Memory B cell (primary cell): ENCODE results near the gene PTPRD.

Experiments used
- ATAC-seq: fragments of 150-1000 bp; cut with Tn5 transposase; 2 replicates; pipeline ENCODE4 v1.10.0; 2021; ENCODE audit warnings: low read depth, mild to moderate bottlenecking, moderate library complexity
- DNase-seq, 2 donors: peaks; one replicate each; pipeline ENCODE4 v3.0.0; 2022; ENCODE audit warnings: low spot score in 2 of 2
- H3K27ac Mint-ChIP-seq: one replicate; pipeline ENCODE4 v1.8.0; 2022; ENCODE audit warnings: mild to moderate bottlenecking, moderate library complexity, mixed read lengths
- H3K27me3 Mint-ChIP-seq: one replicate; pipeline ENCODE4 v1.8.0; 2022; ENCODE audit warnings: mixed read lengths
- H3K36me3 Mint-ChIP-seq: one replicate; pipeline ENCODE4 v1.8.0; 2022; ENCODE audit warnings: mild to moderate bottlenecking, mixed read lengths
- H3K4me1 Mint-ChIP-seq: one replicate; pipeline ENCODE4 v1.8.0; 2022; ENCODE audit warnings: mixed read lengths
- H3K4me3 Mint-ChIP-seq: one replicate; pipeline ENCODE4 v1.8.0; 2022; ENCODE audit warnings: mild to moderate bottlenecking, moderate library complexity, mixed read lengths
- H3K9me3 Mint-ChIP-seq: one replicate; pipeline ENCODE4 v1.8.0; 2022; ENCODE audit warnings: mixed read lengths

PTPRD gene

DNA sequence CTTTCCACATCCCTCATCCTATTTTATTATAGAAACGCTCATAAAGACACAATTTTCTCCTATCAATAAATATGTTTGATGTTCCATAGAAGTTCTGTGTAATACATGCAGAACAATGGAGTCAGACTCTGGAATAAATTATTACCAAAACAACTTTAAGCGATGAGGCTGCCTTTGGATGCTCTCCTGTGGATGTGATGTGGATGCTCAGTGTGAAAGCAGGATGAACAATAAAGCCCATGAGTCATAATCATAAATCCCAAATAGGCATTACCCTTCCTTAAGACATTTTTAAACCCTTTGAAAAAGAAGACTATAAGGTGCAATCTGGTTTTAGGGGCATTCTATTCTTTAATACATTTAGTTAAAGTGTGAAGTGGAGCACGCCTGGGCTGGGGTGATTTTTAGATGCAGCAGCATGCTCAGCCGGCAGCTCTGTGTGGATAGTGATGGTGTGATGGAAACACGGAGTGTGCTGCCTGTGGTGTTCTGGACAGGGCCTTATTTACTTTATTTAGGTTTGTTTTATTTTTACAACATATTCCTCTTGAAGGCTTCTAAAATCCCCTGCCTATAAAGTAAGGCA is 991.4 kb downstream of the PTPRD start:
- Mint-ChIP-seq H3K4me3 (no peak overlapping the region), H3K4me1 (no peaks in the 10 kb centered on the region), H3K27ac (no peak overlapping the region), H3K36me3 (no peaks in the 10 kb centered on the region), H3K9me3 (no peaks in the 10 kb centered on the region), H3K27me3 (no peaks in the 10 kb centered on the region)
- DNase-seq (no peak), ATAC-seq (no peak)

DNA sequence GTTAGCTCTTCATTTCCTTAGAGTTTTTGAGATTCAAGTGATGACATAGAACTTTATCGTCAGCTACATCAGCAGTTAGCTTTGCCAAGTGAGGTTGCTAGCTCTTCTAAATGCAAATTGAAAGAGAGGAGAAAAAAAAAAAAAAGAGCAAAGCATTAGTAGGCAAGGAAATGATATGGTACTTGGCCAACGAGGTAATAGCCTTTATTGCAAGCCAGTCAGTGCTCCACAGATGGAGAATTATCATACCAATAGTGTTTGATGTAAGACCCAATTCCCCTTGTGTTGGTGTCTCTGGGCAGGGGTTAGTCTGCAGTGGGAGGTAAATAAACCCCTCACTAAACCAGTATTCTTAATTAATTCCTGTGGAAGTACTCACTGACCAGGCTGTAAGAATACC is 992.1 kb downstream of the PTPRD start:
- no peaks in the 10 kb centered on the region for H3K9me3 Mint-ChIP-seq
- H3K27me3 Mint-ChIP-seq, result no peaks in the 10 kb centered on the region
- no peak overlapping the region for H3K27ac Mint-ChIP-seq
- H3K4me1 Mint-ChIP-seq, result no peaks in the 10 kb centered on the region
- ATAC-seq (no peak), DNase-seq (no peak)
- no peak overlapping the region for H3K4me3 Mint-ChIP-seq
- no peaks in the 10 kb centered on the region for H3K36me3 Mint-ChIP-seq

DNA sequence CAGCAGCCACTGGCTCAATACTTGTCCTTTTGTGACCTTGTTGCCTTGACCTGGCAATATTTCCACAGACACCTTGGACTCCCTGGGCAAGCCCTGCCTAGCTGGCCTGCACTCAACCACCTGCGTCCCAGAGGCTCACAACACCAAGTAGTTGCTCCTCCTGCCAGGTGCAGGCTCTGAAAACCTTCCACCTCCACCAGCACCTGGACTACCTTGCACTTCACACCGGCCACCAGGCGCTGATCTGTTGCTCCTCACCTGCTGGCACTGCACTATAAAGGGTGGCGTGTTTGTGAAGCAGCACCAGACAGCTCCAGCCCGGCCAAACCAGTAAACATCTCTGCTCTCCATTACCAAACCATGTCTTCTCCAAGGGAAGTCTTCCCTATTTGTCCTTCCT is 997.7 kb downstream of the PTPRD start:
- H3K9me3 Mint-ChIP-seq, result no peaks in the 10 kb centered on the region
- DNase-seq (no peak), ATAC-seq (no peak)
- H3K27me3 Mint-ChIP-seq, result no peaks in the 10 kb centered on the region
- H3K4me1 Mint-ChIP-seq, result peaks cover 11% of the 10 kb centered on the region
- H3K4me3 Mint-ChIP-seq, result no peak overlapping the region
- H3K36me3 Mint-ChIP-seq, result no peaks in the 10 kb centered on the region
- no peak overlapping the region for H3K27ac Mint-ChIP-seq

DNA sequence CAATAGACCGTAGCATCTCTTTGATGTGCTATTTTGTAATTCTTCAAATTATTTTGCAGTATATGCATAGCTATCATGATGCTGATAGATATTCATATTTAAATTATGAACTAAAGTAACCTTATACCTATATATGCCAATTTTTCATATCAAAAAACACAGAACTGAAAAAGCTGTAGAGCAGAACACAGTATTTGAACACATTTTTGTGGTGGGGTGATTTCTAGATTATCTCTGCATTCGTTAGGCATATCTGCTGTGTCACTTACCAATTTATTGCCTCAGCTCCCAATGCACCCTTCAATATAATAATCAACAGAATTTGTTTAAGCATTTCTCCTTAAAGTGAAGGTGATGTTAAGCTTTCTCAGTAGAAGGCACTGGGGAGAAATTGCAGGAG is 998.2 kb downstream of the PTPRD start:
- Mint-ChIP-seq H3K36me3 (no peaks in the 10 kb centered on the region), H3K4me3 (no peak overlapping the region), H3K27ac (no peak overlapping the region), H3K9me3 (no peaks in the 10 kb centered on the region), H3K4me1 (peaks cover 11% of the 10 kb centered on the region), H3K27me3 (no peaks in the 10 kb centered on the region)
- no peak for DNase-seq
- ATAC-seq, result no peak

DNA sequence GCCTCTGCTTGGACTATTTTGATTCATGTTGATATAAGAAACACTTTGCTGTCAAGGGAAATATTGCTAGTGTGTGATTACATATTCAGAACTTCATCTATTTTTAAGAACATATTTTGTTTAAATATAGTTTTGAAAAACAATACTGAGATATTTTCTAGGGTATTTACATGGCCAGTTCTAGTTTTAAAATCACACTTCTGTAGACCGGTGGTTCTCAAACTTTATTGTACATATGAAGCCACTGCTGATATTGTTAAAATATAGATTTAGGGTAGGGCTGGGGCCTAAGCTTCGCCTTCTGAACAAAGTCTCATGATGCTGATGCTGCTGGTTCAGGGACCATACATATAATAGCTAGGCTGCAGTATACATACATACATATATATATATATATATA is 1000.0 kb downstream of the PTPRD start:
- peaks cover 11% of the 10 kb centered on the region for H3K4me1 Mint-ChIP-seq
- DNase-seq (no peak), ATAC-seq (no peak)
- no peaks in the 10 kb centered on the region for H3K36me3 Mint-ChIP-seq
- H3K27me3 Mint-ChIP-seq, result no peaks in the 10 kb centered on the region
- no peak overlapping the region for H3K27ac Mint-ChIP-seq
- H3K4me3 Mint-ChIP-seq, result no peak overlapping the region
- no peaks in the 10 kb centered on the region for H3K9me3 Mint-ChIP-seq

DNA sequence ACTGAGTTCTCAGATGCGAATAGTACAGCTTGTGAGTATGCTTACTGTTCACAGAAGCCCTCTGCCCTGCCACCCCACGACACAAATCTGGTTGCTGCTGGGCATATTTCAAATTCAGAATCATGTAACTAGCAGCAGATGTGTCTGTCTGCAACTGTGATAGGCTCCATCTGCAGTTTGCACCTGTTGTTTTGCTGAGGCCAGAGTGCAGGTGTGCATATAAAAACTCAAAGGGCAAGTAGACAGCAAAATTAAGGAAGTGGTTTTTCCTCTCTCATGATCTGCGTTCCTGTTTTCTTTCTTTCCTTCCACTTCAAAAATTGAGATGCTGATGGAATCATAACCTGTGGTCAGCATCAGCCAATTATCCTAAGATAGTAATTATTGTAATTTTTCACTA is 1000.5 kb downstream of the PTPRD start:
- peak overlapping the region; percentile 14 for H3K27ac Mint-ChIP-seq
- H3K27me3 Mint-ChIP-seq, result no peaks in the 10 kb centered on the region
- H3K36me3 Mint-ChIP-seq, result no peaks in the 10 kb centered on the region
- H3K4me3 Mint-ChIP-seq, result peak overlapping the region; percentile 14
- H3K9me3 Mint-ChIP-seq, result no peaks in the 10 kb centered on the region
- peaks cover 11% of the 10 kb centered on the region for H3K4me1 Mint-ChIP-seq
- DNase-seq (peak; percentile 1 to 11), ATAC-seq (peak; percentile 86)

DNA sequence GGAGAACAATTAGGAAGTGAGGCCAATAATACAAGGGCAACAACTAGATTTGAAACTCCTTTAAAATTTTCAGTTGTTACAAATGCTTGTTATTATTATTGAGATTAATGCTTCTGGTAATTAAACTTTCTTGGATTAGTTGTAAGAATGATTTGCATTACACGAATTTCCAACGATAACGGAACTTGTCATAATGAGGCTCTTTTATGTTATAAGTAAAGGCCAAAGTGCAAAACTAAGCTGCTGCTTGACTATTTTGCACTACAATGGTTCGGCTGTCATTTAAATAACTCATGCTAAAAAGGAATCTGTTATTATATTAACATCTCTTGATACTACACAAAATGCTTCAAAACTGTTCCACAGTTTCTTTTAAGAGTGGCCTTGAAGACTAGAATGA is 1007.1 kb downstream of the PTPRD start:
- no peak overlapping the region for H3K27ac Mint-ChIP-seq
- no peaks in the 10 kb centered on the region for H3K27me3 Mint-ChIP-seq
- ATAC-seq (no peak), DNase-seq (no peak)
- no peaks in the 10 kb centered on the region for H3K36me3 Mint-ChIP-seq
- no peaks in the 10 kb centered on the region for H3K9me3 Mint-ChIP-seq
- H3K4me1 Mint-ChIP-seq, result no peaks in the 10 kb centered on the region
- no peak overlapping the region for H3K4me3 Mint-ChIP-seq

DNA sequence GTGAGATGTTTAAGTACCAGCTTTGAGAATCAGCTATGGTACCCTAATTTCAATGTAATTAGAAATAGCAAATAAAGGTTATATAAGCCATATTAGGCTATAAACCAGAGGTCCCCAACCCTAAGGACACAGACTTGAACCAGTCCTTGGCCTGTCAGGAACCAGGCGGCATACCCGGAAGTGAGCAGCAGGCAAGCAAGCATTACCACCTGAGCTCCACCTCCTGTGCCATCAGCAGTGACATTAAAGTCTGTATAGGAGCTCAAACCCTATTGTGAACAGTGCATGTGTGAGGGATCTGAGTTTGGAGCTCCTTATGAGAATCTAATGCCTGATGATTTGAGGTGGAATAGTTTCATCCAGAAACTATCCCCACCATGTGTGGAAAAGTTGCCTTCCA is 1009.5 kb downstream of the PTPRD start:
- Mint-ChIP-seq H3K4me3 (no peak overlapping the region), H3K4me1 (no peaks in the 10 kb centered on the region), H3K27me3 (no peaks in the 10 kb centered on the region), H3K9me3 (no peaks in the 10 kb centered on the region), H3K36me3 (no peaks in the 10 kb centered on the region), H3K27ac (no peak overlapping the region)
- DNase-seq (no peak), ATAC-seq (no peak)

DNA sequence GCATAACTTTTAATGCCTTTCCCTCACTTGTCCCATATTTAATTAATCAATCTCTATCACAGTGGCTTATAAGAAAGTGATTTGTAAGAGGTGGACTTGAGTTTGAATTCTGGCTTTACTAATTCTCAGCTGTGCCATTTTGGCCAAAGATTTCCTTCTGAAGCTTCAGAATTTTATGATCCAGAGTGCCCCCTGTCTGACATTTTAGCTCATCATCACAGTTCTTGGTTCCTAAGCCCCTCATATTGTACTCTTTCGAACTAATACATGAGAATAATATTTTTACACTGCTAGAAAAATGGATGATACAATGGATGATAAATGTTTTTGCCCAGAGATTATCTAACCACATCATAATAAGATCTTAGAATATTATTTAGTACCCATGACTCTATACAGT is 1014.1 kb downstream of the PTPRD start:
- Mint-ChIP-seq H3K36me3 (no peaks in the 10 kb centered on the region), H3K27ac (no peak overlapping the region), H3K4me1 (no peaks in the 10 kb centered on the region), H3K27me3 (no peaks in the 10 kb centered on the region), H3K4me3 (no peak overlapping the region), H3K9me3 (no peaks in the 10 kb centered on the region)
- DNase-seq, result no peak
- ATAC-seq, result no peak

DNA sequence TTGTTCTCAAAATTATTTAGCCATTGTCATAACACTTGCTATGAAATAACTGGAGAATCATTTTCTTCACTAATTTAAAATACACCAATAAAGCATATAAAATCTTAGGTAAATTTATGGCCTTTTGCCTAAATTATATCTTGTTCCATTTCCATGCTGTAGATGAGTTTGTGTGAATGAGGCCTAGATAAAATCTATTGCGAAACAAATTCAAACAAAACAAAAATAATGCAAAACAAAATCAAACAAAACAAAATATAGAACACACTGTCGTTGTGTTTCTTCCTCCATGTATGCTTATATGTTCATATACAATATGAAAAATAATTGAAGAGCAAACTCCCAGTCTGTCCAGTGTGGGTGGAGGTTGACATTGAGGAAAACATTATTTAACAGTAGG is 1020.7 kb downstream of the PTPRD start:
- H3K4me1 Mint-ChIP-seq, result no peaks in the 10 kb centered on the region
- H3K9me3 Mint-ChIP-seq, result no peaks in the 10 kb centered on the region
- DNase-seq, result no peak
- H3K36me3 Mint-ChIP-seq, result no peaks in the 10 kb centered on the region
- H3K4me3 Mint-ChIP-seq, result no peak overlapping the region
- ATAC-seq, result no peak
- peaks cover 3% of the 10 kb centered on the region for H3K27me3 Mint-ChIP-seq
- no peak overlapping the region for H3K27ac Mint-ChIP-seq

DNA sequence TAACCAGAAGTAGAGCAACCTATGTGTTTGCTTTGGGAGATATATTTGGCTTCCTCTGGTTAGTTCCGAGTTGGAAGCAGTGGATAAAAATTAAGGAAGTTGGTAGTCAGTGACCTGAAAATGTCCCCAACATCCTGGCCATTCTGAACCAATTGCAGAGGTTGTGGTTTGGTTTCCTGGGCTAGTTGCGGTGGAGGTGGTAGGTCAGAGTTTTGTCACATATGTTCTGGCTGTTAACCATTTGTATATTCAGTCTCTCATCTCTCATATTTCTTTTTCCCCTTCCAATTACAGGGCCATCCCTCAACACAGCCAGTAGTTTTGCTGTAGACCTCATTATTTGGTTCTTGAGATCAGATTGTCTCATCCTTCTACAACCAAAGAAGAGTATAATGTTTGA is 1026.9 kb downstream of the PTPRD start:
- no peak overlapping the region for H3K4me3 Mint-ChIP-seq
- DNase-seq (no peak), ATAC-seq (no peak)
- peaks cover 1% of the 10 kb centered on the region for H3K27me3 Mint-ChIP-seq
- no peaks in the 10 kb centered on the region for H3K9me3 Mint-ChIP-seq
- no peaks in the 10 kb centered on the region for H3K4me1 Mint-ChIP-seq
- H3K36me3 Mint-ChIP-seq, result no peaks in the 10 kb centered on the region
- no peak overlapping the region for H3K27ac Mint-ChIP-seq

DNA sequence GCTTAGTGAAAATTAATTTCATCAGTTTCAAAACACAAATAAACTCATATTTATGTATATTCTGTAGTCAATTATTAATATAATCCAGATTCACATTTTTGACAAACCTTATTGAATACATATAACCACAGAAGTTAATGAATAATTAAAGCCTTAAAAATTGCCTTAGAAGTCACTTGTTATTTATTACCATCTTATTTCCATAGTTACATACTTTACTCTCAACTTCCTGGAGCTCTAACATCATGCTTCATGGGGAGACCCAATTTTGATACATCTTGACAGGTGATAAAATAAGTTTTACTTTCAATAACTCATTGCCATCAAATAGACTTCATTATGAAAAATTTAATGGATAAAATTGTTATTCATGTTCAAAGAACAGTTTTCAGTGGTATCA is 1038.7 kb downstream of the PTPRD start:
- no peaks in the 10 kb centered on the region for H3K27me3 Mint-ChIP-seq
- H3K4me1 Mint-ChIP-seq, result no peaks in the 10 kb centered on the region
- DNase-seq (no peak), ATAC-seq (no peak)
- no peaks in the 10 kb centered on the region for H3K9me3 Mint-ChIP-seq
- H3K4me3 Mint-ChIP-seq, result no peak overlapping the region
- H3K36me3 Mint-ChIP-seq, result no peaks in the 10 kb centered on the region
- no peak overlapping the region for H3K27ac Mint-ChIP-seq

DNA sequence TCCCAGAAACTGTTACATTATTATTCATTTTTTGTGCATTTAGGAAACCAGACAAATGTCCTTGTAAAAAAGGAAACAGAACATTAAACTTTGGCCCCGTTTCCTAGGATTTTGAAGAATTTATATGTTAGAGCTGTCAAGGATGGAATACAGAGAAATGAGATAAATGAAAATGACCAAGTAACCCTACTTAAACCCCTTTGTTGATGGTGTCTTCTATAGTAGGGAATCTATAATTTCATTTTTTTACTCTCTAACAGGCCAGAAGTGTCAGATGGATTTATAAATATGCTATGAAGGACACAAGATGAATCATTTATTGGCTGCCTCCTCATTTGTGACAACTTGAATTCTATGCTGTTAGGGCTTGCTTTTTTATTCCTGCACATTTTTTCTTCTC is 1047.1 kb downstream of the PTPRD start:
- no peak overlapping the region for H3K4me3 Mint-ChIP-seq
- H3K4me1 Mint-ChIP-seq, result no peaks in the 10 kb centered on the region
- no peak overlapping the region for H3K27ac Mint-ChIP-seq
- DNase-seq (no peak), ATAC-seq (no peak)
- H3K9me3 Mint-ChIP-seq, result no peaks in the 10 kb centered on the region
- no peaks in the 10 kb centered on the region for H3K36me3 Mint-ChIP-seq
- H3K27me3 Mint-ChIP-seq, result no peaks in the 10 kb centered on the region

DNA sequence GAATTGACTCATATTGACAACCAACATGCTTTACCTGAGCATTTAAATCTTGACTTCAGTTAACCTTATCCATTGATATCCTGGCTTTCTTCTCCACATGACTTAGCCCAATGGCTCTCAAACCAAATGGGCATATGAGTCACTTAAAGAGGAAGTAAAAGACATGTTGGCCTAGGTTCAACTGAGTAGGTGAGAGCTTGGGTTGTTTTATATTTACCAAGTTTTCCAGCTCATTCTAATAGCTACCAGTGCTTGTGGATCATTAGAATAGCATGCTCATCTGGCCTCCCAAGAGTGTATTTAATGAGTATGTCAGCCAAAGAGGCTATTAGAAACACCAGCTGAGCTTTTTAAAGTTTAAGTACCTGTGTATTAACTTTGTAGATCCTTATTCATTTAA is 1049.0 kb downstream of the PTPRD start:
- ATAC-seq, result no peak
- Mint-ChIP-seq H3K9me3 (no peaks in the 10 kb centered on the region), H3K4me3 (no peak overlapping the region), H3K27ac (no peak overlapping the region), H3K4me1 (no peaks in the 10 kb centered on the region), H3K36me3 (no peaks in the 10 kb centered on the region), H3K27me3 (no peaks in the 10 kb centered on the region)
- no peak for DNase-seq

DNA sequence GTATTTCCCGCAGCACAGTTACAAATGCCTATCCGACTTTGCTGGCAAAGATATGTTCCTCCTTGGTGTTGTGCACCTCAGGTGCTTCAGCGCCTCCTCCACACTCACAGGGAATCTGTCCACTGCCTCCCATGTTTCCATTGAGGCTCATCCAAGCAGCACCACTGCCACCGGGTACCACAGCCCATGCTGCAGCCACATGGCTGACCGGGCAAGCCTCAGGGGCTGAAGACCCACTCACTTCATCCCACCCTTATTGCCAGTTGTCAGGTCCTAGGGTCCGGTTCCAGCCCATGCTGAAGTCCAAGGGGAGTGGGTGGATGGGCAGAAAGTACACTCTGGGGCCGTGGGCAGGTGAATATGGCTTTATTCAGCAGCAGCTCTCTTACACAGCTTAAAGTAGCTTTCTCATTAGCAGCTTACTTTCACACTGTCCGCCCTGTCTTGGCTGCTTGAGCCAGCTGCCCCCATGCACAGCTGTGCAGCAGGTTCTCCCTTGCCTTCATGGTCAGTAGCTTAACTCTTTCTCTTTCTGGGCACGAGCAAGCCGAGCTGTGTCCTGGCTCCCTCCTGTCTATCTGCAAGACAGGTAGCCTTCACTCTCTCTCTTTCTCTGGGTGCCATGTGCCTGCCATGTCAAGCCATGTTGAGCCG is 1052.3 kb downstream of the PTPRD start:
- no peaks in the 10 kb centered on the region for H3K9me3 Mint-ChIP-seq
- no peaks in the 10 kb centered on the region for H3K27me3 Mint-ChIP-seq
- H3K4me3 Mint-ChIP-seq, result no peak overlapping the region
- no peak for DNase-seq
- no peak overlapping the region for H3K27ac Mint-ChIP-seq
- no peaks in the 10 kb centered on the region for H3K36me3 Mint-ChIP-seq
- no peak for ATAC-seq
- H3K4me1 Mint-ChIP-seq, result no peaks in the 10 kb centered on the region
